ENCODE measurements around the gene JOSD1. TPM values are rescaled to one million over a fixed set of nuclear protein-coding genes. Genes with fewer than 3 reads are reported as not detected.

Gene JOSD1
- total RNA-seq = 10 to 100 TPM; 45.6 to 50.2 TPM

GRCh38 chr22:38700789-38701628, at the start of gene JOSD1:
Gene JOSD1 (minus strand): TSS chr22:38700943. CDS start chr22:38699987, 956 bp downstream.

DNA sequence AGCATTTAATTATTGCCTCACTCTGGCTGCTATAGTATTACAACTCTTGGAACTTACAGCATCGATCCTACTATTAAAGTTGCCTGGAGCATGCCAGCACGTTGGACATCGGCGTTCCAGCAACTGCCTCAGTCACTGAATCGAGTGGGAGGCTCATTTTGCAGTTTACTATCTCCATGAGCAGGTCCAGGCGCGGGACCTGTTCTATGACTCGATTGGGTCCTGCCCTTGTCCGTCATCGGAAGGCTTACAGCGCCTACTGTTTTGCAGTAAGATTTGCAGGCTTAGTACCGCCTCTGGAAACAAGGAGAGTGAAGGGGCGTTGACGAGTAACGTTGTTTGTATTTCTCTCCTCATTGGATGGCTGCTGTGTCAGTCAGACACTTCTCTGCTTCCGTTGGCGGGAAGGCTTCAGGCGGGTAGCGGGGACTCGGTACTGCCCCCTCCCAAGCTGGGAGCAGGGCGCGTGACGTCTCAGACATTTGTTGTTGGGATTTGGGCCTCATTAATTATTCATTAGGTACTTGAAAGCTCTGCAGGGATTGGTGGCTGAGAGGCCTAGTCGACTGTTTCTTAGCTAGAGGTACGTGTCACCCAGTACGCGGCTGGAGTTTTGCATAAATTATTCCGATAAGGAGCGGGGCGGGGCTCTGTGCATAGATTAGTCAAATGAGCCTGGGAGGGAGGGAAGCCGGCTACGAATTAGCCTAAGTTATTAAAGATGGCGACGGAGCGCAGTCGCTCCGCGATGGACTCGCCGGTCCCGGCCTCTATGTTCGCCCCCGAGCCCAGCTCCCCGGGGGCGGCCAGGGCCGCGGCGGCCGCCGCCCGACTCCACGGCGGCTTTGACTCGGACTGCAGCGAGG, 4.7 kb upstream of the JOSD1 start, which contains the start of gene GTPBP1:
Gene GTPBP1, plus strand, starts transcription at position 710 of the 866 bp plus-strand sequence. Its CDS starts 12 bp downstream, at position 722.

GRCh38 chr22:38681582-38682335, 19.0 kb downstream of the JOSD1 start, which contains the start of gene TOMM22:
Gene TOMM22 (plus strand): TSS chr22:38681957. CDS start chr22:38681979, 22 bp downstream.

GRCh38 chr22:38656256-38657044, 44.3 kb downstream of the JOSD1 start, which contains the start of the genes CBY1 and FAM227A:
Gene CBY1 (plus strand): TSS chr22:38656638. CDS start chr22:38668055, 11,417 bp downstream.
Gene FAM227A (minus strand): TSS chr22:38656392. CDS start chr22:38650168, 6,224 bp downstream.

Small RNA genes within 50 kb of the gene (small RNA-seq; reads per million reads assigned to genes)
- 0 reads per million in 2 donors for gene AL021707.8

Other genes with a start within 250 kb of the JOSD1 start
- gene KCNJ4, start 245.7 kb downstream of the JOSD1 start, total RNA-seq = not detected
- gene KDELR3, start 232.8 kb downstream of the JOSD1 start, total RNA-seq = 10 to 100 TPM; 22.0 to 24.3 TPM
- gene DDX17, start 194.6 kb downstream of the JOSD1 start, total RNA-seq = 100 to 1,000 TPM; 278 to 321 TPM
- 1 to 10 TPM in 1 of 2 donors, under 1 TPM in 1; 0.69 to 1.3 TPM for gene DMC1, start 130.8 kb downstream of the JOSD1 start, total RNA-seq
- gene FAM227A, start 44.6 kb downstream of the JOSD1 start, total RNA-seq = 1 to 10 TPM; 1.7 TPM
- 10 to 100 TPM in 1 of 2 donors, 1 to 10 TPM in 1; 7.6 to 12.0 TPM for gene CBY1, start 44.3 kb downstream of the JOSD1 start, total RNA-seq
- 10 to 100 TPM; 41.6 to 78.6 TPM for gene TOMM22, start 19.0 kb downstream of the JOSD1 start, total RNA-seq
- gene GTPBP1, start 5.0 kb upstream of the JOSD1 start, total RNA-seq = 10 to 100 TPM; 35.1 to 60.3 TPM
- gene SUN2, start 55.1 kb upstream of the JOSD1 start, total RNA-seq = 10 to 100 TPM; 47.6 to 51.6 TPM
- 10 to 100 TPM; 10.3 to 12.0 TPM for gene DNAL4, start 93.2 kb upstream of the JOSD1 start, total RNA-seq
- gene NPTXR, start 143.1 kb upstream of the JOSD1 start, total RNA-seq = under 1 TPM; under 0.01 to 0.69 TPM
- gene CBX6, start 171.3 kb upstream of the JOSD1 start, total RNA-seq = 10 to 100 TPM; 39.2 to 44.3 TPM